ENCODE results near the gene ALOX5.

The ALOX5 gene

DNA sequence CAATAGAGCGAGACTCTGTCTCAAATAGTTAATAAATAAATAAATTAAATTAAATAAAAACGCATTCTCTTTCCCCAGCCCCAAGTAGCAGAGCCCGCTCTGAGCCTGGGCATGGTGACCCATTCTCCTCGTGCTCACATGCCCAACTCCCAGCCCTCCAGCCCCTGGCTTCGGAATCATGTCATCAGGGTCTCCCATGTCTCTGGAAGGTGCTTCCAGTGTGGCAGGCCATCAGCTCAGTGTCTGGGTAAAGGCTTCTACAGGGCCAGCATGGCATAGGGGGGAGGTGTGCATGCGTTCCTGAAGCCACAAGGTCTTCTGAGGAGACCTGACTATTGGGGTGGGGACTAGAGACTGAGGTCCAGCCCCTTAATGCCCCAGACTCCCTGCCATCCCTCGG lies 72.8 kb downstream of the ALOX5 start:
- H3K27ac ChIP-seq: no peak overlapping the region

DNA sequence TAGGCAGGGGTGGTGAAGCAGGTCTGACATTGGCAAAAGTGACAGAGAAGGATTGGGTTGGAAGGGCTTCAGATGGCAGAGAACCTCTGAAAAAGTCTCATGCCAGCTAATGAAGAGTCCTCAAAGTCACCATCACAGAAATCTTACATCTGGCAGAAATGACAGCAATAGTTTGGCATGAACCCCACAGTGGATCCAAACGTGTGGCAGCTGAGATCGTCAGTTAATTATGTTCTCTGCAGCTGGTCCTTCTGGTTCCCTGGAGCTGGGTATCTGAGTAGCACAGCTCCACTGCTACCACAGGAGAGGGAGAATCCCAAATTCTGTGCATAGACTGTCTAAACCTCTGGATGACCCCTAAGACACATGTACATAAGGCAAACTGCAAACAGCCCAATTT lies 73.4 kb downstream of the ALOX5 start:
- H3K27ac ChIP-seq: no peak overlapping the region
- TF ChIP-seq, protein P1, sequence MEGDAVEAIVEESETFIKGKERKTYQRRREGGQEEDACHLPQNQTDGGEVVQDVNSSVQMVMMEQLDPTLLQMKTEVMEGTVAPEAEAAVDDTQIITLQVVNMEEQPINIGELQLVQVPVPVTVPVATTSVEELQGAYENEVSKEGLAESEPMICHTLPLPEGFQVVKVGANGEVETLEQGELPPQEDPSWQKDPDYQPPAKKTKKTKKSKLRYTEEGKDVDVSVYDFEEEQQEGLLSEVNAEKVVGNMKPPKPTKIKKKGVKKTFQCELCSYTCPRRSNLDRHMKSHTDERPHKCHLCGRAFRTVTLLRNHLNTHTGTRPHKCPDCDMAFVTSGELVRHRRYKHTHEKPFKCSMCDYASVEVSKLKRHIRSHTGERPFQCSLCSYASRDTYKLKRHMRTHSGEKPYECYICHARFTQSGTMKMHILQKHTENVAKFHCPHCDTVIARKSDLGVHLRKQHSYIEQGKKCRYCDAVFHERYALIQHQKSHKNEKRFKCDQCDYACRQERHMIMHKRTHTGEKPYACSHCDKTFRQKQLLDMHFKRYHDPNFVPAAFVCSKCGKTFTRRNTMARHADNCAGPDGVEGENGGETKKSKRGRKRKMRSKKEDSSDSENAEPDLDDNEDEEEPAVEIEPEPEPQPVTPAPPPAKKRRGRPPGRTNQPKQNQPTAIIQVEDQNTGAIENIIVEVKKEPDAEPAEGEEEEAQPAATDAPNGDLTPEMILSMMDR (conservative IDR thresholded peaks at IDR 0.05): no peak

More for the DNA sequence above, 72.8 kb downstream of the ALOX5 start:
- TF ChIP-seq, protein P1 (conservative IDR thresholded peaks at IDR 0.05): no peak

DNA sequence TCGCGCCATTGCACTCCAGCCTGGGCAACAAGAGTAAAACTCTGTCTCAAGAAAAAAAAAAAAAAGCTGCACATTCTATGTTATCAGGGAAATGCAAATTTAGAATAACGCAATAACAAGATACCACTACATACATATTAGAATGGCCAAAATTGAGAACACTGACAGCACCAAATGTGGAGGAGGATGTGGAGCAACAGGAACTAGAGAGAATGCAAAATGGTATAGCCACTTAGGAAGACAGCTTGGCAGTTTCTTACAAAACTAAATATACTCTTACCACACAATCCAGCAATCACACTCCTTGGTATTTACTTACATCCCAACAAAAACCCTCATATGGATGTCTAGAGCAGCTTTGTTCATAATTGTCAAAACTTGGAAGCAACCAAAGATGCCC lies 76.8 kb downstream of the ALOX5 start:
- no peak overlapping the region for H3K27ac ChIP-seq
- TF ChIP-seq, protein P1 (conservative IDR thresholded peaks at IDR 0.05): no peak

DNA sequence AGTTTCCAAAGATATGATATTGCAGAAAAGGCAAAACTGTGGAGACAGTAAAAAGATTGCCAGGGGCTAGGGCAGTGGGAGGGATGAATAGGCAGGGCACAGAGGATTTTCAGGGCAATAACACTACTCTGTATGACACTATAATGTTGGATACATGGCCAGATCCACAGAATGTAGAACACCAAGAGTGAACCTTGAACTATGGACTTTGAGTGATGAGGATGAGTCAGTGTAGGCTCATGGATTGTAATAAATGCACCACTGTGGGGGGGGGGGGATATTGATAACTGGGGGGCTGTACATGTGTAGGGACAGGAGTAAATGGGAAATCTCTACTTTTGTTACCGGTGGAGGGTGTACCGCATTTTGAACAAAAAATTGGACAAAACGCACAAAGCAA lies 77.4 kb downstream of the ALOX5 start:
- TF ChIP-seq, protein P1 (conservative IDR thresholded peaks at IDR 0.05): no peak
- no peak overlapping the region for H3K27ac ChIP-seq

DNA sequence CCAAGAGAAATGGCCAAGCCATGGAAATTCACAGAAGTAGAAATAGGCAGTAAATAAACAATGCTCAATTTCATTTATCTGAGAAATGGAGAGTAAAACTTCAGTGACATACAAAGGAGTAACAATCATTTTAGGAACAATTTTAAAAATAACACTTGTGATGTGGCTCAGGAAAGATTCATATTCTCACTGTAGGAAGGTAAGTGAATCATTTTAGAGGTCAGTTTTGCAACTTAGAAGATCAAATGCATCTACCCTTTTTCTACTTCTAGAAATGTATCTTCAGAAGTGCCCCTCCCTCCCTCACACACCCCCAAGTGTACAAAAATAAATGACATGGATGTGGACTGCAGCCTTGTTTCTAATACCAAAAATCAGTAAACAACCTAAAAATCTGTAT lies 78.3 kb downstream of the ALOX5 start:
- TF ChIP-seq, protein P1 (conservative IDR thresholded peaks at IDR 0.05): no peak
- no peak overlapping the region for H3K27ac ChIP-seq

DNA sequence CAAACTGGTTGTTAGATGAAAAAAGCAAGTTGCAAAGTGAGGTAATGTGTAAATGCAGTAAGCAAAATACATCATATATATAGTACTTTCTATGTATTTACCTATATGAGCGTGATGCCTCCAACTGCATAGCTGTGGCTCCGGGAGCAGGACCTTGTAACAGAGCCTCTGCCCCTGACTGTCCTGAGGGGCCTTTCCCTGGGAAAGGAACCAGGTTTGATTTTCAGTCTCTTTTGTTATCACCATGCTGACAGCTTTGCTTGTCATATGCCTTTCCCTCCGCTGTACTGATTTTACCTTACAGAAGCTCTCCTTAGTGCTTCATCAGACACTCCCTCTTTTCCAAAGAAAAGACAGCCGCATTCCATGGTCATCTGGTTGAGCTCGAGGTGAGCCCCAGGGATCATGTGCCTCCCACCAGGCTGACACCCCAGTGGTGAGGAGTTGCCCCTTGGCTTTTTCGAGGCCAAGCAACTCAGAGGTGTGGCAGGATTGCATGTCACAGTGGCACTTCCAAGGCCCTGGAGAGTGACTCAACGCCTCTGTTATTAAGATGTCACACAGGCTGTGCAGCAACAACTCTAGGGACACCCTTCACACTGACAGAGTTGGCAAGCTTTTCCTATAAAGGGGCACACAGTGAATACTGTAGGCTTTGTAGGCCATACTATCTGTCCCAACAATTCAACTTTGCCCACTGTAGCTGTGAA lies 78.9 kb downstream of the ALOX5 start:
- TF ChIP-seq, protein P1 (conservative IDR thresholded peaks at IDR 0.05): no peak
- no peak overlapping the region for H3K27ac ChIP-seq

DNA sequence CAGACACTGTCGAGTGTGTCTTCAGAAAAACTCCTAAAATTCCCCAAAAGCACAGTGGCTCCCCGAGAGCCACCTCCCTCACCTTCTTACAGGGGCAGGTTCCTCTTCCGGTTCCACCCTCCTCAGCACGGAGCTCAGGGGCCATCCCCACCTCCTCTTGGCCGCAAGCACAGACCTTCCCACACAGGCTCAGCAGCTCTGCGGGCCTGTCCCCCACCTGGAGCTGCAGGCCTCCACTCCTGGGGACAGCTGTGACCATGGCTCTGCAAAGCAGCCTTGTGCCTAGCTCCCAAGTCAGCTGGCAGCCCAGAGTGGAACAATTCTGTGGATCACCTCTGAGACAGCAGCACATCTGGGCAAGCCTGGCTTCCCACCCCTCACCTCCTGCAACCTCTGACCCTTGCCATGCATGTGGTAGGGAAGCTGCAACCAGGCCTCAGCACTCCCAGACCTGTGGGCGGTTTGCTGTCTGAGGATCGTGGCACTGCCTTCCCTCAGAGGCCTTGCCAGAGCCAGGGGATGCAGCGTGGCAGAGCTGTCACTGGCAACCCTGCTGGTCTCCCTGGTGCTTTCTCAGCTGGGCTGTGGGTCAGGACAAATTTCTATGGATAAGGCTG lies 79.7 kb downstream of the ALOX5 start:
- no peak overlapping the region for H3K27ac ChIP-seq
- TF ChIP-seq, protein P1 (conservative IDR thresholded peaks at IDR 0.05): no peak

Measured in VCaP (cell line).